ENCODE data around the gene SULT1C2. TPM values are rescaled to one million over a fixed set of nuclear protein-coding genes. Genes with fewer than 3 reads are reported as not detected.

SULT1C2 gene
- total and polyA plus RNA-seq, 10 of the 15 experiments (the other 5 are each of a cell fraction or from before 2014, with no cell fraction given): 0.03 to 0.07 (median 0.04) TPM; not detected in 7

GRCh38 chr2:108320326-108320922 lies 31.7 kb downstream of the SULT1C2 start:
- no TSS peak for BruUV-seq (replicated peaks)
- in situ Hi-C loops (cut with MboI) (no loop called here), intact Hi-C loops (cut with micrococcal nuclease; ENCODE audit: unreplicated experiment) (no loop called here)
- H3K36me3 ChIP-seq (ENCODE audit: control insufficient read depth in 2 of 2, insufficient read depth in 2 of 2, low read length in 1 of 2): no peaks in the 10 kb centered on the region
- ChIA-PET POLR2A (interaction anchor here (0.6 kb wide), 1 partner anchor 382 kb away, joined by 3 read pairs; no protein-coding TSS in a partner anchor), CTCF (no interaction called here), SMC1A (ENCODE audit: uncharacterized antibody, unreplicated experiment) (interaction anchor here (0.6 kb wide), 1 partner anchor 560 kb away, joined by 3 read pairs; no protein-coding TSS in a partner anchor), RAD21 (ENCODE audit: unreplicated experiment) (no interaction called here)
- H3K4me1 ChIP-seq (ENCODE audit: control insufficient read depth, insufficient read depth, low read length): no peaks in the 10 kb centered on the region
- no peak overlapping the region for H3K27ac ChIP-seq (ENCODE audit: control insufficient read depth, insufficient read depth)
- H3K27me3 ChIP-seq (replicated peaks in 1 of 2; ENCODE audit: control insufficient read depth in 2 of 2, insufficient read depth in 2 of 2, low read length in 1 of 2): no peaks in the 10 kb centered on the region
- DNase-seq (ENCODE audit: low read depth, low spot score): no peak
- H3K9ac ChIP-seq (ENCODE audit: control insufficient read depth, insufficient read depth, low read length): no peak overlapping the region
- no peak overlapping the region for H3K4me3 ChIP-seq
- no peak for ATAC-seq
- FAIRE-seq: no peak
- no peaks in the 10 kb centered on the region for H4K20me1 ChIP-seq (ENCODE audit: control insufficient read depth, insufficient read depth)
- no peaks in the 10 kb centered on the region for H3K9me3 ChIP-seq (replicated peaks; ENCODE audit: control insufficient read depth, insufficient read depth, low read length)
- 54% methylated on average over 6 of the region's 6 CpGs for WGBS (ENCODE audit: insufficient coverage, insufficient replicate concordance, low lambda C conversion rate, missing lambda C conversion rate)
- H3K79me2 ChIP-seq (ENCODE audit: control insufficient read depth, insufficient read depth, low read length): no peaks in the 10 kb centered on the region
- no peak for TF ChIP-seq NKRF (conservative IDR thresholded peaks at IDR 0.05)
- TF ChIP-seq SKIL (IDR thresholded peaks at IDR 0.05; ENCODE audit: low read depth, poor library complexity, severe bottlenecking): no peak
- no peak for TF ChIP-seq NR2C2 (IDR thresholded peaks at IDR 0.05; ENCODE audit: borderline replicate concordance, control insufficient read depth, insufficient read length, low read depth)
- no peak for TF ChIP-seq RUNX3 (IDR thresholded peaks at IDR 0.05; ENCODE audit: low read length)
- TF ChIP-seq KAT2A (conservative IDR thresholded peaks at IDR 0.05; ENCODE audit: control insufficient read depth, low read depth, low read length): no peak
- no peak for TF ChIP-seq SMAD1 (IDR thresholded peaks at IDR 0.05; ENCODE audit: low read depth, partially characterized antibody)
- TF ChIP-seq NBN (IDR thresholded peaks at IDR 0.05): no peak
- TF ChIP-seq NRF1 (conservative IDR thresholded peaks at IDR 0.05; ENCODE audit: low read depth, low read length): no peak
- TF ChIP-seq MAX (IDR thresholded peaks at IDR 0.05; ENCODE audit: low read depth, low read length): no peak
- no peak for TF ChIP-seq SPI1 (IDR thresholded peaks at IDR 0.05; ENCODE audit: borderline replicate concordance, insufficient read depth, low read depth, low read length)
- TF ChIP-seq ZNF622 (IDR thresholded peaks at IDR 0.05): no peak
- no peak for TF ChIP-seq ZBTB33 (IDR thresholded peaks at IDR 0.05)
- no peak for TF ChIP-seq ZNF207 (IDR thresholded peaks at IDR 0.05; ENCODE audit: borderline replicate concordance)
- TF ChIP-seq SUZ12 (IDR thresholded peaks at IDR 0.05; ENCODE audit: unreplicated experiment): no peak
- H2AFZ ChIP-seq (ENCODE audit: control insufficient read depth, low read depth, low read length): no peak overlapping the region
- no peak overlapping the region for H3K4me2 ChIP-seq (ENCODE audit: control insufficient read depth, insufficient read depth)
